Astrocyte (in vitro differentiated cells and primary cell): Measurements from ENCODE around the gene ATP8B4. TPM values are rescaled to one million over a fixed set of nuclear protein-coding genes. Genes with fewer than 3 reads are reported as not detected.

Source experiments
- DNase-seq: peaks from one replicate; pipeline ENCODE4 v3.0.0-alpha.2; 2010; ENCODE audit warnings: low read depth
- FAIRE-seq: peaks from 2 replicates; lab custom pipeline; 2011; peaks lifted over from hg19 to GRCh38; lab: Jason Lieb, UNC
- H2AFZ ChIP-seq: 2 replicates; pipeline ENCODE4 v1.6.0; 2012; ENCODE audit warnings: low read depth, low read length, inconsistent platforms
- H3K27ac ChIP-seq: 2 replicates; pipeline ENCODE4 v1.5.1; 2011; ENCODE audit warnings: low read depth, low read length, inconsistent platforms
- H3K27me3 ChIP-seq: 2 replicates; pipeline ENCODE4 v1.6.0; 2011; ENCODE audit warnings: low read length, inconsistent platforms; ENCODE audit not compliant: insufficient read depth
- H3K36me3 ChIP-seq: 2 replicates; pipeline ENCODE4 v1.5.1; 2011; ENCODE audit warnings: low read length, inconsistent platforms; ENCODE audit not compliant: insufficient read depth
- H3K4me1 ChIP-seq: 2 replicates; pipeline ENCODE4 v1.5.1; 2011; ENCODE audit warnings: low read length, inconsistent platforms; ENCODE audit not compliant: insufficient read depth
- H3K4me2 ChIP-seq: 2 replicates; pipeline ENCODE4 v1.6.0; 2012; ENCODE audit warnings: low read length, inconsistent platforms
- H3K4me3 ChIP-seq: 2 replicates; pipeline ENCODE4 v1.5.1; 2011; ENCODE audit warnings: low read depth, mild to moderate bottlenecking, low read length, inconsistent platforms; ENCODE audit not compliant: insufficient read depth
- H3K79me2 ChIP-seq: 2 replicates; pipeline ENCODE4 v1.6.0; 2012; ENCODE audit warnings: mild to moderate bottlenecking, low read length, inconsistent platforms; ENCODE audit not compliant: insufficient read depth
- H3K9ac ChIP-seq: 2 replicates; pipeline ENCODE4 v1.6.0; 2012; ENCODE audit warnings: mild to moderate bottlenecking, low read length, inconsistent platforms
- H3K9me3 ChIP-seq: 2 replicates; pipeline ENCODE4 v1.5.1; 2012; ENCODE audit warnings: low read depth, mild to moderate bottlenecking, low read length, inconsistent platforms; ENCODE audit not compliant: insufficient read depth
- H4K20me1 ChIP-seq: 2 replicates; pipeline ENCODE4 v1.6.0; 2012; ENCODE audit warnings: low read length, inconsistent platforms; ENCODE audit not compliant: insufficient read depth
- H3K27ac Mint-ChIP-seq: one replicate; pipeline ENCODE4 v1.8.0; 2021; ENCODE audit warnings: mild to moderate bottlenecking, mixed read lengths; ENCODE audit not compliant: unreplicated experiment
- H3K27me3 Mint-ChIP-seq: one replicate; pipeline ENCODE4 v1.8.0; 2021; ENCODE audit warnings: low read depth, mixed read lengths; ENCODE audit not compliant: unreplicated experiment
- H3K36me3 Mint-ChIP-seq: one replicate; pipeline ENCODE4 v1.8.0; 2021; ENCODE audit warnings: low read depth, mixed read lengths; ENCODE audit not compliant: unreplicated experiment
- H3K4me1 Mint-ChIP-seq: one replicate; pipeline ENCODE4 v1.8.0; 2021; ENCODE audit warnings: low read depth, mixed read lengths; ENCODE audit not compliant: unreplicated experiment
- H3K4me3 Mint-ChIP-seq: one replicate; pipeline ENCODE4 v1.8.0; 2021; ENCODE audit warnings: mild to moderate bottlenecking, moderate library complexity, mixed read lengths; ENCODE audit not compliant: unreplicated experiment
- H3K9me3 Mint-ChIP-seq: one replicate; pipeline ENCODE4 v1.8.0; 2021; ENCODE audit warnings: mild to moderate bottlenecking, mixed read lengths; ENCODE audit not compliant: unreplicated experiment
- EZH2 ChIP-seq: IDR thresholded peaks from 2 replicates; pipeline ENCODE4 v1.6.1; 2012; ENCODE audit warnings: mild to moderate bottlenecking, low read length, inconsistent platforms; ENCODE audit not compliant: insufficient read depth
- total RNA-seq: library from RNA; stranded (reverse); gene quantifications from 2 replicates; pipeline ENCODE4 v1.2.1, GENCODE V29; 2021
- TF ChIP-seq, protein P1 (sequence below): IDR thresholded peaks from 2 replicates; pipeline ENCODE4 v1.5.1; 2011; ENCODE audit warnings: low read depth, mild to moderate bottlenecking, inconsistent platforms, low read length, moderate library complexity; ENCODE audit not compliant: insufficient read depth

ATP8B4 gene
- total RNA-seq, 1 donor from 2014 or later: 0.23 TPM

DNA sequence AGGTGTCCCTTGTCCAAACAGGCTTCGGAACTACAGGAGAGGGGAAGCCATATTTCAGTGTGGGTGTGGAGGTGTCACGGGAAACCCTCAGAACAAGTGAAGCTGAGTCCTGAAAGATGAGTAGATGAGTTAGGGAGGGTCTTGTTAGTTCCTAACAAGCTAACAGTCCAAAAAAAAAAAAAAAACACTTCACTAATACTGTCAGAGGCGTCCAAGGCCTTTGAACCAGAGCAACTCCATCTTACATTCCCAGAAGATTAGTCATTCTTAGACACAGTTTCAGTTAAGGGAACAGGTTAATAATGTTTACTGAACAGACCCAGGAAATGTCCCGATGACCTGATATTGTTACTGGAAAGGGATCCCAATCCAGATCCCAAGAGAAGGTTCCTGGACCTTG, 7.0 kb upstream of the ATP8B4 start:
- H3K36me3 ChIP-seq: no peaks in the 10 kb centered on the region
- FAIRE-seq (peak; percentile 41), DNase-seq (no peak)
- H2AFZ ChIP-seq: no peak overlapping the region
- no peaks in the 10 kb centered on the region for H3K27me3 ChIP-seq
- H3K4me2 ChIP-seq: no peak overlapping the region
- no peak overlapping the region for H3K27ac ChIP-seq
- H3K79me2 ChIP-seq: no peaks in the 10 kb centered on the region
- Mint-ChIP-seq H3K27ac (peak overlapping the region; percentile 68), H3K9me3 (no peaks in the 10 kb centered on the region), H3K4me3 (no peak overlapping the region), H3K4me1 (no peaks in the 10 kb centered on the region), H3K36me3 (no peaks in the 10 kb centered on the region), H3K27me3 (no peaks in the 10 kb centered on the region)
- H3K9ac ChIP-seq: no peak overlapping the region
- no peaks in the 10 kb centered on the region for H3K4me1 ChIP-seq
- no peak overlapping the region for H3K4me3 ChIP-seq
- no peaks in the 10 kb centered on the region for H3K9me3 ChIP-seq
- TF ChIP-seq, protein P1, sequence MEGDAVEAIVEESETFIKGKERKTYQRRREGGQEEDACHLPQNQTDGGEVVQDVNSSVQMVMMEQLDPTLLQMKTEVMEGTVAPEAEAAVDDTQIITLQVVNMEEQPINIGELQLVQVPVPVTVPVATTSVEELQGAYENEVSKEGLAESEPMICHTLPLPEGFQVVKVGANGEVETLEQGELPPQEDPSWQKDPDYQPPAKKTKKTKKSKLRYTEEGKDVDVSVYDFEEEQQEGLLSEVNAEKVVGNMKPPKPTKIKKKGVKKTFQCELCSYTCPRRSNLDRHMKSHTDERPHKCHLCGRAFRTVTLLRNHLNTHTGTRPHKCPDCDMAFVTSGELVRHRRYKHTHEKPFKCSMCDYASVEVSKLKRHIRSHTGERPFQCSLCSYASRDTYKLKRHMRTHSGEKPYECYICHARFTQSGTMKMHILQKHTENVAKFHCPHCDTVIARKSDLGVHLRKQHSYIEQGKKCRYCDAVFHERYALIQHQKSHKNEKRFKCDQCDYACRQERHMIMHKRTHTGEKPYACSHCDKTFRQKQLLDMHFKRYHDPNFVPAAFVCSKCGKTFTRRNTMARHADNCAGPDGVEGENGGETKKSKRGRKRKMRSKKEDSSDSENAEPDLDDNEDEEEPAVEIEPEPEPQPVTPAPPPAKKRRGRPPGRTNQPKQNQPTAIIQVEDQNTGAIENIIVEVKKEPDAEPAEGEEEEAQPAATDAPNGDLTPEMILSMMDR: no peak
- no peak for TF ChIP-seq EZH2
- no peaks in the 10 kb centered on the region for H4K20me1 ChIP-seq

- Mint-ChIP-seq H3K27me3 (no peaks in the 10 kb centered on the region), H3K4me3 (no peak overlapping the region), H3K36me3 (no peaks in the 10 kb centered on the region), H3K9me3 (no peaks in the 10 kb centered on the region), H3K4me1 (no peaks in the 10 kb centered on the region), H3K27ac (no peak overlapping the region)
- Histone ChIP-seq H3K9ac (no peak overlapping the region), H4K20me1 (no peaks in the 10 kb centered on the region), H3K4me1 (no peaks in the 10 kb centered on the region), H3K9me3 (no peaks in the 10 kb centered on the region), H3K27me3 (no peaks in the 10 kb centered on the region), H3K4me3 (no peak overlapping the region), H3K36me3 (no peaks in the 10 kb centered on the region), H3K27ac (no peak overlapping the region), H2AFZ (no peak overlapping the region), H3K79me2 (no peaks in the 10 kb centered on the region), H3K4me2 (no peak overlapping the region)
- no peak for TF ChIP-seq EZH2
- TF ChIP-seq, protein P1: no peak
- DNase-seq (no peak), FAIRE-seq (no peak)
These were observed 5.6 kb upstream of the ATP8B4 start for GRCh38 chr15:50124631-50125030.

DNA sequence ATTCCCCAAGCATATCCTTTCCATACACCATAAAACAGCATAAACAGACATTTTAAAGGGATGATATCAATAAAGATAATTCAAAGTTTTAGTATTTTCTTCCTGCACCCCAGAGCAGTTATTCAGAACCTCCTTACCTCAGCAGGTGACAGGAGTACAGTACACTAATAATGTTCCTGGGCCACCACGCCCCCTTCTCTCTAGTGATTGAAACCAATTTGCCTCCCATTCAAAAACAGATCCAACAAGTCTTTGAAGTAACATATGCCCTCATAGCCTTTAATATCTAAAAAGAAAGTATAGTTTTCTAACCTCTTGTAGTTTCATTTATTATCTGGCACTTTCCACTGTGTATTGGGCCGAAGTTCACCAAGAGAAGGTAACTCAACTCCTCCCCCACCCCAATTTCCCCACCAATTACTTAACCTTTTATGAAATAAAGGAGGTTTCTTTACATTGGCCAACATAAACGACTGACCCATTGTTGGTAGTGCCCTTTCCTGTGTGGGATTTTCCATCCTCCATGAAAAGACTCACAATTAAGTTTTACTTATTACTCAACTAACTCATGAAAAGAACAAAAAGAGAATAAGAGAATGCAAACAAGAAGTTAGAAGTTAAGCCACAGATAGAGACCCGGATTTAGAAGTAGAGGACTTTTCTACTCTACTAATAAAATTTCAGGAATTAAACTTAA, 5.0 kb upstream of the ATP8B4 start:
- H3K4me1 ChIP-seq: no peaks in the 10 kb centered on the region
- Mint-ChIP-seq H3K27me3 (no peaks in the 10 kb centered on the region), H3K9me3 (no peaks in the 10 kb centered on the region), H3K4me1 (peaks cover 2% of the 10 kb centered on the region), H3K27ac (no peak overlapping the region), H3K4me3 (no peak overlapping the region), H3K36me3 (no peaks in the 10 kb centered on the region)
- no peaks in the 10 kb centered on the region for H3K36me3 ChIP-seq
- H3K27me3 ChIP-seq: no peaks in the 10 kb centered on the region
- no peaks in the 10 kb centered on the region for H4K20me1 ChIP-seq
- no peak overlapping the region for H3K9ac ChIP-seq
- no peak overlapping the region for H3K27ac ChIP-seq
- no peak overlapping the region for H2AFZ ChIP-seq
- no peak overlapping the region for H3K4me2 ChIP-seq
- H3K79me2 ChIP-seq: no peaks in the 10 kb centered on the region
- TF ChIP-seq, protein P1: no peak
- TF ChIP-seq EZH2: no peak
- DNase-seq (no peak), FAIRE-seq (no peak)
- H3K4me3 ChIP-seq: no peak overlapping the region
- no peaks in the 10 kb centered on the region for H3K9me3 ChIP-seq
